ENCODE data around the gene ELMO3.

Gene ELMO3

GRCh38 chr16:67223992-67224391 lies 25.1 kb downstream of the ELMO3 start:
- DNase-seq (ENCODE audit: low spot score) = no peak

- DNase-seq (ENCODE audit: low spot score) = no peak
Measured at GRCh38 chr16:67226295-67226803, 27.4 kb downstream of the ELMO3 start.

GRCh38 chr16:67226804-67227566 lies 28.1 kb downstream of the ELMO3 start, which contains the start of gene TMEM208:
TSS of gene TMEM208 (plus strand) at chr16:67227130. CDS start at chr16:67227219, 89 bp downstream.
- DNase-seq (ENCODE audit: low spot score) = peak; percentile 99

- no peak for DNase-seq (ENCODE audit: low spot score)
Measured at GRCh38 chr16:67227567-67227921, 28.6 kb downstream of the ELMO3 start.

GRCh38 chr16:67228034-67228785 lies 29.3 kb downstream of the ELMO3 start:
- DNase-seq (ENCODE audit: low spot score) = no peak

GRCh38 chr16:67228905-67229304 lies 30.0 kb downstream of the ELMO3 start:
- DNase-seq (ENCODE audit: low spot score) = no peak

- no peak for DNase-seq (ENCODE audit: low spot score)
Measured at GRCh38 chr16:67229906-67230808, 31.2 kb downstream of the ELMO3 start.

GRCh38 chr16:67230809-67231660 lies 32.1 kb downstream of the ELMO3 start:
- DNase-seq (ENCODE audit: low spot score) = no peak

GRCh38 chr16:67233596-67233995 lies 34.7 kb downstream of the ELMO3 start:
- no peak for DNase-seq (ENCODE audit: low spot score)

- no peak for DNase-seq (ENCODE audit: low spot score)
Measured at GRCh38 chr16:67234180-67234597, 35.3 kb downstream of the ELMO3 start.

- no peak for DNase-seq (ENCODE audit: low spot score)
Measured at GRCh38 chr16:67235816-67236562, 37.1 kb downstream of the ELMO3 start.

- peak; percentile 45 for DNase-seq (ENCODE audit: low spot score)
Measured at GRCh38 chr16:67236563-67237395, 37.8 kb downstream of the ELMO3 start.

GRCh38 chr16:67237396-67238277 lies 38.7 kb downstream of the ELMO3 start:
- DNase-seq (ENCODE audit: low spot score) = no peak

GRCh38 chr16:67238278-67238575 lies 39.3 kb downstream of the ELMO3 start:
- DNase-seq (ENCODE audit: low spot score) = no peak

- no peak for DNase-seq (ENCODE audit: low spot score)
Measured at GRCh38 chr16:67238806-67239470, 40.0 kb downstream of the ELMO3 start.

GRCh38 chr16:67240506-67240905 lies 41.6 kb downstream of the ELMO3 start:
- DNase-seq (ENCODE audit: low spot score) = peak; percentile 43

- peak; percentile 94 for DNase-seq (ENCODE audit: low spot score)
Measured at GRCh38 chr16:67241008-67241900, 42.3 kb downstream of the ELMO3 start.

Measured in kidney tubule cell (primary cell).